WTC11 (cell line): Measurements from ENCODE around the gene RIMKLB. TPM values are rescaled to one million over a fixed set of nuclear protein-coding genes. Genes with fewer than 3 reads are reported as not detected.
A peak's percentile ranks its signal among the peaks of the same experiment; 100 is the strongest.

ENCODE experiments used
- ATAC-seq: fragments of 200-7000 bp; cut with Tn5 transposase; 2 replicates; pipeline ENCODE4 v1.10.0; 2021; ENCODE audit warnings: mild to moderate bottlenecking, moderate library complexity
- CTCF ChIA-PET: fragments of 300-600 bp; sonication (Branson Sonifier 250); formaldehyde crosslinking; loops from one replicate; lab custom pipeline; 2021; ENCODE audit warnings: antibody characterized with exemption; lab: Charles Lee
- POLR2A ChIA-PET: fragments of 350-600 bp; sonication (Branson Sonifier 250); formaldehyde crosslinking; loops from one replicate; lab custom pipeline; 2021; ENCODE audit warnings: antibody characterized with exemption; lab: Charles Lee
- DNase-seq: peaks from one replicate; pipeline ENCODE4 v3.0.0; 2021; ENCODE audit warnings: low spot score
- H3K27ac Mint-ChIP-seq: 2 replicates; pipeline ENCODE4 v1.8.0; 2021; ENCODE audit warnings: mixed read lengths
- H3K27me3 Mint-ChIP-seq: 2 replicates; pipeline ENCODE4 v1.8.0; 2021; ENCODE audit warnings: low read depth, mild to moderate bottlenecking, moderate library complexity, mixed read lengths
- H3K36me3 Mint-ChIP-seq: 2 replicates; pipeline ENCODE4 v1.8.0; 2021; ENCODE audit warnings: mixed read lengths
- H3K4me1 Mint-ChIP-seq: 2 replicates; pipeline ENCODE4 v1.8.0; 2022; ENCODE audit warnings: mixed read lengths
- H3K4me3 Mint-ChIP-seq: 2 replicates; pipeline ENCODE4 v1.8.0; 2021; ENCODE audit warnings: mild to moderate bottlenecking, moderate library complexity, mixed read lengths
- H3K9me3 Mint-ChIP-seq: 2 replicates; pipeline ENCODE4 v1.8.0; 2021; ENCODE audit warnings: mixed read lengths
- ARID4B ChIP-seq: sonication (generic); formaldehyde crosslinking; IDR thresholded peaks from 2 replicates; pipeline ENCODE4 v1.8.0; 2023; ENCODE audit warnings: missing genetic modification reagents, mild to moderate bottlenecking, borderline replicate concordance
- CTCF ChIP-seq: fragments of 200-600 bp; IDR thresholded peaks from 2 replicates; pipeline ENCODE4 v1.8.0; 2022; ENCODE audit warnings: antibody characterized with exemption
- ETV6 ChIP-seq: sonication (generic); formaldehyde crosslinking; IDR thresholded peaks from 2 replicates; pipeline ENCODE4 v1.8.1; 2022; ENCODE audit warnings: mild to moderate bottlenecking, missing genetic modification reagents
- FOXP4 ChIP-seq: sonication (generic); formaldehyde crosslinking; IDR thresholded peaks from 2 replicates; pipeline ENCODE4 v1.8.0; 2022; ENCODE audit warnings: mild to moderate bottlenecking, missing genetic modification reagents
- JAZF1 ChIP-seq: fragments of 250-450 bp; sonication (Bioruptor Pico); IDR thresholded peaks from 2 replicates; pipeline ENCODE4 v1.9.0; 2021; ENCODE audit warnings: moderate library complexity, mild to moderate bottlenecking, inconsistent platforms
- JUN ChIP-seq: sonication (generic); formaldehyde crosslinking; IDR thresholded peaks from 2 replicates; pipeline ENCODE4 v1.8.0; 2023; ENCODE audit warnings: mild to moderate bottlenecking, missing genetic modification reagents
- NFYB ChIP-seq: sonication (generic); formaldehyde crosslinking; conservative IDR thresholded peaks from 2 replicates; pipeline ENCODE4 v1.8.0; 2022; ENCODE audit warnings: low read depth, missing genetic modification reagents
- RELA ChIP-seq: sonication (generic); formaldehyde crosslinking; IDR thresholded peaks from 2 replicates; pipeline ENCODE4 v1.8.1; 2022; ENCODE audit warnings: missing genetic modification reagents, mild to moderate bottlenecking, borderline replicate concordance
- SOX15 ChIP-seq: fragments of 250-450 bp; sonication (Bioruptor Pico); IDR thresholded peaks from 2 replicates; pipeline ENCODE4 v1.9.0; 2021; ENCODE audit warnings: mild to moderate bottlenecking
- SP1 ChIP-seq: sonication (generic); formaldehyde crosslinking; conservative IDR thresholded peaks from 2 replicates; pipeline ENCODE4 v1.8.1; 2022; ENCODE audit warnings: missing genetic modification reagents
- TEAD1 ChIP-seq: sonication (generic); formaldehyde crosslinking; IDR thresholded peaks from 2 replicates; pipeline ENCODE4 v1.8.0; 2022; ENCODE audit warnings: mild to moderate bottlenecking, missing genetic modification reagents
- ZMAT4 ChIP-seq: fragments of 250-450 bp; sonication (Bioruptor Pico); IDR thresholded peaks from 2 replicates; pipeline ENCODE4 v1.9.0; 2021; ENCODE audit warnings: mild to moderate bottlenecking
- ZNF423 ChIP-seq: fragments of 250-450 bp; sonication (Bioruptor Pico); IDR thresholded peaks from 2 replicates; pipeline ENCODE4 v2.1.2; 2022; ENCODE audit warnings: mild to moderate bottlenecking, moderate library complexity
- ZNF671 ChIP-seq: fragments of 250-450 bp; sonication (Bioruptor Pico); IDR thresholded peaks from 2 replicates; pipeline ENCODE4 v1.8.0; 2021; ENCODE audit warnings: mild to moderate bottlenecking
- total RNA-seq: library from RNA; stranded (reverse); gene quantifications from 3 replicates; pipeline ENCODE4 v1.2.3, GENCODE V29; 2021
- TF ChIP-seq, protein P1 (sequence below): sonication (generic); formaldehyde crosslinking; IDR thresholded peaks from 2 replicates; pipeline ENCODE4 v1.8.1; 2022; ENCODE audit warnings: mild to moderate bottlenecking, moderate library complexity, missing genetic modification reagents
- TF ChIP-seq, protein P2 (sequence below): fragments of 250-450 bp; sonication (Bioruptor Pico); IDR thresholded peaks from 2 replicates; pipeline ENCODE4 v1.9.0; 2021; ENCODE audit warnings: mild to moderate bottlenecking, borderline replicate concordance
- TF ChIP-seq, protein P3 (sequence below): sonication (generic); formaldehyde crosslinking; IDR thresholded peaks from 2 replicates; pipeline ENCODE4 v1.8.0; 2023; ENCODE audit warnings: mild to moderate bottlenecking, missing genetic modification reagents
- TF ChIP-seq, protein P4 (sequence below): sonication (generic); formaldehyde crosslinking; IDR thresholded peaks from 2 replicates; pipeline ENCODE4 v1.8.0; 2023; ENCODE audit warnings: missing genetic modification reagents

RIMKLB gene
- total RNA-seq, 1 experiment from 2014 or later, result 106 TPM

GRCh38 chr12:8692573-8692972 is 5.2 kb upstream of the RIMKLB start:
- ChIA-PET POLR2A (interaction anchor here (0.9 to 1.1 kb wide), 4 partner anchors 11 to 131 kb away, joined by 4 to 6 read pairs (median 4); no protein-coding TSS in a partner anchor), CTCF (interaction anchor here (0.6 to 1.8 kb wide), 6 partner anchors 11 to 220 kb away, joined by 3 to 12 read pairs (median 8); no protein-coding TSS in a partner anchor)
- Mint-ChIP-seq H3K4me1 (peaks cover 63% of the 10 kb centered on the region), H3K27ac (peak overlapping the region; percentile 98), H3K4me3 (peak overlapping the region; percentile 15; the same call in 1 of the 2 replicates), H3K36me3 (no peaks in the 10 kb centered on the region), H3K9me3 (no peaks in the 10 kb centered on the region), H3K27me3 (no peaks in the 10 kb centered on the region)
- TF ChIP-seq ZNF671, result no peak
- TF ChIP-seq, protein P1, sequence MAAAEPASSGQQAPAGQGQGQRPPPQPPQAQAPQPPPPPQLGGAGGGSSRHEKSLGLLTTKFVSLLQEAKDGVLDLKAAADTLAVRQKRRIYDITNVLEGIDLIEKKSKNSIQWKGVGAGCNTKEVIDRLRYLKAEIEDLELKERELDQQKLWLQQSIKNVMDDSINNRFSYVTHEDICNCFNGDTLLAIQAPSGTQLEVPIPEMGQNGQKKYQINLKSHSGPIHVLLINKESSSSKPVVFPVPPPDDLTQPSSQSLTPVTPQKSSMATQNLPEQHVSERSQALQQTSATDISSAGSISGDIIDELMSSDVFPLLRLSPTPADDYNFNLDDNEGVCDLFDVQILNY (CRISPR knock-in tag), result no peak
- TF ChIP-seq, protein P2, sequence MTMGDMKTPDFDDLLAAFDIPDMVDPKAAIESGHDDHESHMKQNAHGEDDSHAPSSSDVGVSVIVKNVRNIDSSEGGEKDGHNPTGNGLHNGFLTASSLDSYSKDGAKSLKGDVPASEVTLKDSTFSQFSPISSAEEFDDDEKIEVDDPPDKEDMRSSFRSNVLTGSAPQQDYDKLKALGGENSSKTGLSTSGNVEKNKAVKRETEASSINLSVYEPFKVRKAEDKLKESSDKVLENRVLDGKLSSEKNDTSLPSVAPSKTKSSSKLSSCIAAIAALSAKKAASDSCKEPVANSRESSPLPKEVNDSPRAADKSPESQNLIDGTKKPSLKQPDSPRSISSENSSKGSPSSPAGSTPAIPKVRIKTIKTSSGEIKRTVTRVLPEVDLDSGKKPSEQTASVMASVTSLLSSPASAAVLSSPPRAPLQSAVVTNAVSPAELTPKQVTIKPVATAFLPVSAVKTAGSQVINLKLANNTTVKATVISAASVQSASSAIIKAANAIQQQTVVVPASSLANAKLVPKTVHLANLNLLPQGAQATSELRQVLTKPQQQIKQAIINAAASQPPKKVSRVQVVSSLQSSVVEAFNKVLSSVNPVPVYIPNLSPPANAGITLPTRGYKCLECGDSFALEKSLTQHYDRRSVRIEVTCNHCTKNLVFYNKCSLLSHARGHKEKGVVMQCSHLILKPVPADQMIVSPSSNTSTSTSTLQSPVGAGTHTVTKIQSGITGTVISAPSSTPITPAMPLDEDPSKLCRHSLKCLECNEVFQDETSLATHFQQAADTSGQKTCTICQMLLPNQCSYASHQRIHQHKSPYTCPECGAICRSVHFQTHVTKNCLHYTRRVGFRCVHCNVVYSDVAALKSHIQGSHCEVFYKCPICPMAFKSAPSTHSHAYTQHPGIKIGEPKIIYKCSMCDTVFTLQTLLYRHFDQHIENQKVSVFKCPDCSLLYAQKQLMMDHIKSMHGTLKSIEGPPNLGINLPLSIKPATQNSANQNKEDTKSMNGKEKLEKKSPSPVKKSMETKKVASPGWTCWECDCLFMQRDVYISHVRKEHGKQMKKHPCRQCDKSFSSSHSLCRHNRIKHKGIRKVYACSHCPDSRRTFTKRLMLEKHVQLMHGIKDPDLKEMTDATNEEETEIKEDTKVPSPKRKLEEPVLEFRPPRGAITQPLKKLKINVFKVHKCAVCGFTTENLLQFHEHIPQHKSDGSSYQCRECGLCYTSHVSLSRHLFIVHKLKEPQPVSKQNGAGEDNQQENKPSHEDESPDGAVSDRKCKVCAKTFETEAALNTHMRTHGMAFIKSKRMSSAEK, result no peak
- no peak for TF ChIP-seq ARID4B (CRISPR knock-in tag)
- no peak for TF ChIP-seq JAZF1 (CRISPR knock-in tag)
- no peak for TF ChIP-seq SP1 (CRISPR knock-in tag)
- peak; percentile 28; the same call in 1 of the 2 replicates for TF ChIP-seq FOXP4 (CRISPR knock-in tag)
- TF ChIP-seq ETV6 (CRISPR knock-in tag), result 0 out of 2 replicates have a peak, but pooled peaks have one; percentile 26
- no peak for TF ChIP-seq RELA (CRISPR knock-in tag)
- no peak for TF ChIP-seq JUN (CRISPR knock-in tag)
- peak; percentile 86 for ATAC-seq
- DNase-seq, result peak; percentile 74

DNA sequence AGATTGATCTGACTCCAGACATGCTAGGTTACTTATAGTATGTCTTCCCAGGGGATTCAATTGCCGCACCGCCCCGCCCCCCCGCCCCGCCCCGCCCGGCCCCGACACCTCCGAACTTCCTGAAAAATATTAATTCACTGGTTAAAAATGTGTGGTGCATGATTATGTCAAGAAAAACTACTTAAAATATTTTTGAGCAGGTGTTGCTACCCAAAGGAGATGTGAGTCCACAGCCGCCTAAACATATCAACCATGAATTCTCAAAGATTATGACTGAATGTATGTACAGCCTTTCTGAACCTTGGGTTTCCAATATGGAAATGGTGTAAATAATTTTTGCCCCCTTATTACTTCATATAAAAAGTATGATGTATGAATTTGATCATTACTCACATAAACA is 2.7 kb upstream of the RIMKLB start:
- no peak overlapping the region for H3K27ac Mint-ChIP-seq
- no peak for DNase-seq
- no peak for ATAC-seq
- H3K36me3 Mint-ChIP-seq, result peaks cover under 1% of the 10 kb centered on the region; the same call in 1 of the 2 replicates
- ChIA-PET POLR2A (no interaction called here), CTCF (interaction anchor here (0.6 kb wide), 1 partner anchor 171 kb away, joined by 3 read pairs; no protein-coding TSS in a partner anchor)
- no peaks in the 10 kb centered on the region for H3K9me3 Mint-ChIP-seq
- no peaks in the 10 kb centered on the region for H3K27me3 Mint-ChIP-seq
- H3K4me3 Mint-ChIP-seq, result no peak overlapping the region
- TF ChIP-seq SOX15 (CRISPR knock-in tag) (no peak), ZNF423 (CRISPR knock-in tag) (no peak), ZMAT4 (CRISPR knock-in tag) (no peak), CTCF (no peak), TEAD1 (CRISPR knock-in tag) (no peak), NFYB (CRISPR knock-in tag) (no peak)
- TF ChIP-seq, protein P3, sequence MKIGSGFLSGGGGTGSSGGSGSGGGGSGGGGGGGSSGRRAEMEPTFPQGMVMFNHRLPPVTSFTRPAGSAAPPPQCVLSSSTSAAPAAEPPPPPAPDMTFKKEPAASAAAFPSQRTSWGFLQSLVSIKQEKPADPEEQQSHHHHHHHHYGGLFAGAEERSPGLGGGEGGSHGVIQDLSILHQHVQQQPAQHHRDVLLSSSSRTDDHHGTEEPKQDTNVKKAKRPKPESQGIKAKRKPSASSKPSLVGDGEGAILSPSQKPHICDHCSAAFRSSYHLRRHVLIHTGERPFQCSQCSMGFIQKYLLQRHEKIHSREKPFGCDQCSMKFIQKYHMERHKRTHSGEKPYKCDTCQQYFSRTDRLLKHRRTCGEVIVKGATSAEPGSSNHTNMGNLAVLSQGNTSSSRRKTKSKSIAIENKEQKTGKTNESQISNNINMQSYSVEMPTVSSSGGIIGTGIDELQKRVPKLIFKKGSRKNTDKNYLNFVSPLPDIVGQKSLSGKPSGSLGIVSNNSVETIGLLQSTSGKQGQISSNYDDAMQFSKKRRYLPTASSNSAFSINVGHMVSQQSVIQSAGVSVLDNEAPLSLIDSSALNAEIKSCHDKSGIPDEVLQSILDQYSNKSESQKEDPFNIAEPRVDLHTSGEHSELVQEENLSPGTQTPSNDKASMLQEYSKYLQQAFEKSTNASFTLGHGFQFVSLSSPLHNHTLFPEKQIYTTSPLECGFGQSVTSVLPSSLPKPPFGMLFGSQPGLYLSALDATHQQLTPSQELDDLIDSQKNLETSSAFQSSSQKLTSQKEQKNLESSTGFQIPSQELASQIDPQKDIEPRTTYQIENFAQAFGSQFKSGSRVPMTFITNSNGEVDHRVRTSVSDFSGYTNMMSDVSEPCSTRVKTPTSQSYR (CRISPR knock-in tag), result no peak
- TF ChIP-seq, protein P4, sequence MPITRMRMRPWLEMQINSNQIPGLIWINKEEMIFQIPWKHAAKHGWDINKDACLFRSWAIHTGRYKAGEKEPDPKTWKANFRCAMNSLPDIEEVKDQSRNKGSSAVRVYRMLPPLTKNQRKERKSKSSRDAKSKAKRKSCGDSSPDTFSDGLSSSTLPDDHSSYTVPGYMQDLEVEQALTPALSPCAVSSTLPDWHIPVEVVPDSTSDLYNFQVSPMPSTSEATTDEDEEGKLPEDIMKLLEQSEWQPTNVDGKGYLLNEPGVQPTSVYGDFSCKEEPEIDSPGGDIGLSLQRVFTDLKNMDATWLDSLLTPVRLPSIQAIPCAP (CRISPR knock-in tag), result no peak
- H3K4me1 Mint-ChIP-seq, result peaks cover 59% of the 10 kb centered on the region
